GM21423 (cell line): ENCODE measurements around the gene GALNT6.

ENCODE experiments used
- ATAC-seq: cut with Tn5 transposase; IDR thresholded peaks from one replicate; pipeline ENCODE4 v1.9.1; 2021; ENCODE audit warnings: mild to moderate bottlenecking, moderate library complexity; ENCODE audit not compliant: unreplicated experiment

Gene GALNT6

GRCh38 chr12:51405801-51406207, 14.6 kb upstream of the GALNT6 start:
- ATAC-seq = no peak

- no peak for ATAC-seq
Observed at GRCh38 chr12:51404627-51405026, 13.4 kb upstream of the GALNT6 start.

- ATAC-seq = no peak
Observed at GRCh38 chr12:51403681-51404136, 12.5 kb upstream of the GALNT6 start.

GRCh38 chr12:51403159-51403558, 12.0 kb upstream of the GALNT6 start:
- ATAC-seq = no peak

GRCh38 chr12:51401900-51402299, 10.7 kb upstream of the GALNT6 start:
- ATAC-seq = no peak

- ATAC-seq = no peak
Observed at GRCh38 chr12:51401486-51401885, 10.3 kb upstream of the GALNT6 start.

GRCh38 chr12:51401020-51401419, 9.8 kb upstream of the GALNT6 start:
- no peak for ATAC-seq

- no peak for ATAC-seq
Observed at GRCh38 chr12:51399891-51400290, 8.7 kb upstream of the GALNT6 start.

- no peak for ATAC-seq
Observed at GRCh38 chr12:51397670-51398069, 6.5 kb upstream of the GALNT6 start.

- peak; percentile 38 for ATAC-seq
Observed at GRCh38 chr12:51395283-51396230, 4.4 kb upstream of the GALNT6 start.

- no peak for ATAC-seq
Observed at GRCh38 chr12:51393676-51394545, 2.7 kb upstream of the GALNT6 start.

GRCh38 chr12:51392556-51393237, 1.5 kb upstream of the GALNT6 start:
- ATAC-seq = no peak

GRCh38 chr12:51390891-51391282, 319 bp downstream of the GALNT6 start:
- ATAC-seq = peak; percentile 12

- ATAC-seq = no peak
Observed at GRCh38 chr12:51390457-51390856, 749 bp downstream of the GALNT6 start.

- ATAC-seq = no peak
Observed at GRCh38 chr12:51389302-51389999, 1.8 kb downstream of the GALNT6 start.

GRCh38 chr12:51388846-51389245, 2.4 kb downstream of the GALNT6 start:
- no peak for ATAC-seq

GRCh38 chr12:51388069-51388799, 3.0 kb downstream of the GALNT6 start:
- no peak for ATAC-seq

- ATAC-seq = no peak
Observed at GRCh38 chr12:51386351-51386750, 4.9 kb downstream of the GALNT6 start.

GRCh38 chr12:51383269-51383905, 7.8 kb downstream of the GALNT6 start:
- ATAC-seq = no peak
